Activated naive CD8-positive, alpha-beta T cell treated with anti-CD3 and anti-CD28 coated beads for 36 hours (primary cell): ENCODE data around the gene UST. TPM values are rescaled to one million over a fixed set of nuclear protein-coding genes. Genes with fewer than 3 reads are reported as not detected.
"Not testable (repeated sequence)": the region's sequence is repeated elsewhere in the genome, so short reads cannot be mapped to it uniquely, and the experiment has no call there.

Source experiments
- DNase-seq: peaks from one replicate; pipeline ENCODE4 v3.0.0; 2021
- H3K27ac Mint-ChIP-seq: one replicate; pipeline ENCODE4 v1.8.0; 2022; ENCODE audit warnings: mild to moderate bottlenecking, moderate library complexity, mixed read lengths
- H3K27me3 Mint-ChIP-seq: one replicate; pipeline ENCODE4 v1.8.0; 2022; ENCODE audit warnings: mild to moderate bottlenecking, mixed read lengths
- H3K36me3 Mint-ChIP-seq: one replicate; pipeline ENCODE4 v1.8.0; 2021; ENCODE audit warnings: mild to moderate bottlenecking, mixed read lengths
- H3K4me1 Mint-ChIP-seq: one replicate; pipeline ENCODE4 v1.8.0; 2021; ENCODE audit warnings: mixed read lengths
- H3K4me3 Mint-ChIP-seq: one replicate; pipeline ENCODE4 v1.8.0; 2022; ENCODE audit warnings: mild to moderate bottlenecking, moderate library complexity, mixed read lengths
- H3K9me3 Mint-ChIP-seq: one replicate; pipeline ENCODE4 v1.8.0; 2022; ENCODE audit warnings: mixed read lengths
- total RNA-seq, 2 experiments: library from RNA; stranded (reverse); gene quantifications; one replicate each; pipeline ENCODE4 v1.2.3, GENCODE V29; 2021

The UST gene
- total RNA-seq, 2 experiments from 2014 or later = 0.82 to 0.89 TPM

DNA sequence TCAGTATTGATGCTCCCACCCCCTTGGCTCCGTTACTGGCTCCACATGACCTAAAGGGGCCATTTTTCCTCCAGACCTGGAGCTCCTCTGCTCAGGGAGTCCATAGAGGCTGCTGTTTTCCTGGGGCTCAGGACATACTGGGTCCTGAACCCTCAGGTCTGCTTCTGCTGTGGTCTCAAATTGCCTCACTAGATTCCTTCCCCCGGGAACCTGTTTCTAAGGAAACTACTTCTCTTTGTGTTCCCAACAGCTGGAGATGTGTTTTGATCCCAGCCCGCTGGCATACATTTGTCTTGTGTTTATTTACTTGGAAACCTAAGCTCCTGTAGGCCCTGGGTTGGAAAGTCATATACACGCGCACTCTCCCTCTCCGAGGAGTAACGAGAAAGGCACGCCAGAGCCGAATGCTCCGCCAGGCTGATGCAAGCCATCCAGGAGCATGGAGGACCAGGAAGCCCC, 222.8 kb downstream of the UST start:
- no peak for DNase-seq
- Mint-ChIP-seq H3K27me3 (peaks cover 14% of the 10 kb centered on the region), H3K27ac (no peak overlapping the region), H3K4me1 (no peaks in the 10 kb centered on the region), H3K4me3 (no peak overlapping the region), H3K9me3 (no peaks in the 10 kb centered on the region), H3K36me3 (no peaks in the 10 kb centered on the region)

DNA sequence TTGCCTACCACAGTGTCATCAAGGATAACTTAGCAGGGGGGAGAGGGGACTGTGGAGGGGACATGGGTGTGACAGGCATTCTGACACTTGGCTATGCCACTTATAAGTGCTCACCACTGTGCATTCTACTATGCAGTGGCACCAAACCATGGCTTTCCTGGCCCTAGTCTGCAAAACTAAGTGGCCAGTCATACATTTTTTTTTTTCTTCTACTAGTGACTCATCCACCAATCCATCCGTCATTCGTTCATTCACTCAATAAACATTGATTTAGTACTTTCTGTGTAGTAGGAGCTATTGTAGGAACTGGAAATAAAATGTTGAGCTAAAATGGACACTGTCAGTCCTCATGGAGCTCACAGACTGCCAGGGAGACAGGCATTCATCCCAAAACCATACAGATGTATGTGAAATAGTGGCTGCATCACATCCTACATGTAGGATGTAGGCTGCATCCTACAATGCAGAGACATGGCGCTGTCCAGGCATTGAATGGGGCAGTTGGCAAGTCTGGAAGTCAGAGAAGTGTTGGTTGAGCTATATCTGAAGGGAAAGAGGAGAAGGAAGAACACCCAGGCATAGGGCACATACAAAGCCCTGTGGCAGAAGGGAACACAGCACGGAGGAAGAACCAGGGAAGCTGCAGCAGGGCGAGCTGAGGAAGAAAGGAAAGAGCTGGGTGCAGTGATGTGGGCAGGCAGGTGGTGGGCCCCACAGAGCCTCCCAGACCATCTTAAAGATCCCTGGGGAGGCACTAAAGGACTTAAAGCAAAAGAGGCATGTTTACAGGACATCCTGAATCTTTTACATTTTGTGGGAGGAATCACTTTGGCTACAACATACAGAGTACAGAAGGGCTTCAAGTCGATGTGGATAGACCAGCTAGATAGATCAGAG, 224.4 kb downstream of the UST start:
- Mint-ChIP-seq H3K4me3 (no peak overlapping the region), H3K9me3 (no peaks in the 10 kb centered on the region), H3K36me3 (no peaks in the 10 kb centered on the region), H3K4me1 (no peaks in the 10 kb centered on the region), H3K27ac (no peak overlapping the region), H3K27me3 (peaks cover 19% of the 10 kb centered on the region)
- no peak for DNase-seq

DNA sequence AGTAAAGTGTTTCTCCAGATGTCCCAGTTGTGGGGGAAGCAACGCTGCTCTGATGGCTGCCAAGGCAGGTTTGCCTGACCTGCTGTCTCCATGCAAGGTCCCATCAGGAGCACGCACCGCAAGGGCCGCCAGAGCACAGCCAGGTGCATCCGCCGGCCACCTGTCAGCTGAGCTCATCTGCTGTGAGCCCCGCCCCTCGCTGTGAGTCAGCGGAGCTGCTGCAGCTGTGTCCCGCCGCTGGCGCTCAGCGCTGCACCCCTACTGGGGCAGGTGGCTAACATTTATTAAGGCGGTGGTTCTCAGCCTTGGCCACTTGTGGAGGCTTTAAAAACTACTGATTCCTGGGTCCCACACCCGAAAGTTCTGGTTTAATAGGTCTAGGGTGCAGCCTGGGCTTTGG, 225.7 kb downstream of the UST start:
- Mint-ChIP-seq H3K4me3 (no peak overlapping the region), H3K9me3 (no peaks in the 10 kb centered on the region), H3K27ac (no peak overlapping the region), H3K4me1 (no peaks in the 10 kb centered on the region), H3K36me3 (no peaks in the 10 kb centered on the region), H3K27me3 (peaks cover 19% of the 10 kb centered on the region)
- DNase-seq = peak; percentile 51

DNA sequence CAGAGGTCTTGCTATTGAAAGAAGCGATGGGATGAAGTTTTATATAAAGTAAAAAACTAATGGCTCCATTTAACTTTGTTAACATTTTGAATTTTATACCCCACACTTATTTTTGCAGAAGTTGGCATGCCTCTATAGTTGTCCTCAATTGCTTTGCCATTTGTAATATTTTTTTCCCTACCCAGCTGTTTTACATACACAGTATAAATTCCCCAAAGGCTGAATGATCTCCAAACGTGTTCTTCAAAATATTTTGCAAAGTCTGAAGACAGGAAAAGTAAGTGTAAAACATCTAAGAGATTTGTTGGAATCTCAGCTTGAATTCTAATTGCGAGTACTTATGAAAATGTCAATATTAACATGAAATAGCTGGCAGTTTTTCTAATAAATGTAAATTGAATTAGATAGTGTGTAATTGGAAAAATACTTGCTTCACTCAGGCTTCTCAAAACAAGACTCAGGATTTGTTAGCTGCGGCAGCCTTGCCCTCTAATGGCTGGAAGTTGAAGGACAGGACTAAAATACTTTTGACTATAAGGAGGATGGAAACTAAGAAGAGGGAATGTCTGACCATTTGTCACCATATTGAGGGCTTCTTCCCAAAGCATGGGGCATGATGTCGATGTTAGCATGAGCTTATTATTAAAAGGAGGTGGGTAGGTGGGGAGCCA, 226.8 kb downstream of the UST start:
- Mint-ChIP-seq H3K9me3 (no peaks in the 10 kb centered on the region), H3K36me3 (no peaks in the 10 kb centered on the region), H3K4me1 (no peaks in the 10 kb centered on the region), H3K4me3 (no peak overlapping the region), H3K27ac (no peak overlapping the region), H3K27me3 (peaks cover 19% of the 10 kb centered on the region)
- no peak for DNase-seq

DNA sequence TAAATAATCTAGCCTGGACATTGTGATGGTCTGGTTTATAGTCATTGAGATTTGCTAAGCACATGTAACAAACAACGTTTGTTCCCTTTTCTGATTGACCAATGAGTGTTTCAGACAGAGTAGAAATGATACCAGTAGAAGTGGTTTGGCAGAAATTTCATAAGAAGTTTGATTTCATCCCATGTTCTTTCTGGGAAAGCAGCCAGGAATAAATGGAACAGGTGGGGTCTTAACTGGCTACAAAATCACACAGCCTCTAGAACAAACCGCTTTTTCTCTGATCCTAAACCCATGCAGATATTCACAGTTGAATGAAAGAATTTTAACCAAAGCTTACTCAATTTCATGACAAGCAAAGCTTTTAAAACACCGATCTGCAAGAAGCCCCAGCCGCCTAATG, 227.5 kb downstream of the UST start:
- H3K4me1 Mint-ChIP-seq = no peaks in the 10 kb centered on the region
- H3K27me3 Mint-ChIP-seq = peaks cover 19% of the 10 kb centered on the region
- H3K4me3 Mint-ChIP-seq = no peak overlapping the region
- H3K27ac Mint-ChIP-seq = no peak overlapping the region
- H3K9me3 Mint-ChIP-seq = no peaks in the 10 kb centered on the region
- H3K36me3 Mint-ChIP-seq = no peaks in the 10 kb centered on the region
- DNase-seq = no peak

DNA sequence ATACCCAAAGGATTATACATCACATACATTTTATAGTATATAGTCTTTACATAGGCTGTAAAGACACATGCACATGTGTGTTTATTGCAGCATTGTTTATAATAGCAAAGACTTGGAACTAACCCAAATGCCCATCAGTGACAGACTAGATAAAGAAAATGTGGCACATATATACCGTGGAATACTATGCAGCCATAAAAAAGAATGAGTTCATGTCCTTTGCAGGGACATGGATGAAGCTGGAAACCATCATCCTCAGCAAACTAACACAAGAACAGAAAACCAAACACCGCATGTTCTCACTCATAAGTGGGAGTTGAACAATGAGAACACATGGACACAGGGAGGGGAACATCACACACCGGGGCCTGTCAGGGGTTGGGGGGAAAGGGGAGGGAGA, 231.5 kb downstream of the UST start:
- not testable (repeated sequence) for H3K36me3 Mint-ChIP-seq, H3K27ac Mint-ChIP-seq, H3K4me1 Mint-ChIP-seq, H3K27me3 Mint-ChIP-seq, DNase-seq, H3K9me3 Mint-ChIP-seq, H3K4me3 Mint-ChIP-seq

DNA sequence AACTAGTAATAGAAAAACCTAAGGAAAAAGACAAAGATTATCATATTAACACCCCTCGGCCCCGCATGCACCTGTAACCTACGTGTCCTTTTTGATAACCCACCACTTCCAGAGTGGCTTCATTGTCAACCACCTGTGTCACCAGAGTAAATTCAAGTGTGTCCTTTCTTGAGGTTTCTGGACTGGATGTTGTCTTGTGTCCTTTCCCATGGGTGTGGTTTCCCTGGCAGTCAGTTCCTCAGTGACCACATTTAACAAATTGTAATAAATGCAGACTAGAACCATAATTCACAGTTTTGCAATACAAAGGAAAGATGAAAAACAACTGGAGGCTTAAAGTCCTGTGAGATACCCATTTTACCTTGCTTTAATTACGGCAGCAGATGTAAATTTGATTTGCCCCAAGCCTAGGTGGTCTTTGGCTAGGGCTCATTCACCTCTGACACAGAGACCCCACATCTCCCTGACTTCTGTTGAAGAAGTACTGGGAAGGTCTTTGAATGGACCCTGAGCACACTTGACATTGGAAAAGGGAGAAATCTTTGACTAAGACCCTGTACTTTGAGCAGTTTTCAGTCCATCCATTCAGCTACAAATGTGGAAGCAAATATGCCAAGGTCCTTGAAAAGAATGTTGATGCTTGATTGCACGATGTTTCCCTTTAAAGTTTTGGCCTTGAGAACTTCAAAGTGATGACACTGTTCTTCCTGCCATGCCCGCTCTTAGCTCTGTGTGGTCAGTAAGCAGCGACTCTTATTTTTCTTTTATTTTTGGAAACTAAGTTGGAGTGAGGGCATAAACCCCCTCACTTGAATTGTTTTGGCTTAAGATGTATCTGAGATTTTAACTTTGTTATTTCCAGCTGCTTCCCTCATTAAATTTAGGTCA, 232.4 kb downstream of the UST start:
- no peak overlapping the region for H3K27ac Mint-ChIP-seq
- H3K4me3 Mint-ChIP-seq = no peak overlapping the region
- H3K36me3 Mint-ChIP-seq = no peaks in the 10 kb centered on the region
- H3K9me3 Mint-ChIP-seq = no peaks in the 10 kb centered on the region
- no peaks in the 10 kb centered on the region for H3K4me1 Mint-ChIP-seq
- DNase-seq = no peak
- peaks cover 5% of the 10 kb centered on the region for H3K27me3 Mint-ChIP-seq

DNA sequence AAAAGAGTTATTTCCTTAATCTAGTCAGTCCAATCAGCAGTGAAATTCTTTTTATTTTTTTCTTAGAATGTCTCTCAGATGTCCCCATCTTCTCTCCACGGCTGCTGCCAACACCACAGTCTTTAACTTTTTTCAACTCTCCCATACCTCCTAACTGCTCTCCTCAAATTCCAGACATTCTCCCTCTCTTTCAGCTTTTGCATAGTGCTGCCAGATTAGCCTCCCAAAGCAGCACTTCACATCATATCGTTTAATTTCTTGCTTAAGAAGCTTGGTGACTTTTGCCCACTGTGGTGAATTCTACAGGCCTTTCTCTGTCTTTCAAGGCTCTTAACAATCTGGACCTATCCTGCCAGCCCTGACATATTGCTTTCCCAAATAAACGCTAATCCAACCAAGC, 233.4 kb downstream of the UST start:
- Mint-ChIP-seq H3K9me3 (no peaks in the 10 kb centered on the region), H3K36me3 (no peaks in the 10 kb centered on the region), H3K4me3 (no peak overlapping the region)

DNA sequence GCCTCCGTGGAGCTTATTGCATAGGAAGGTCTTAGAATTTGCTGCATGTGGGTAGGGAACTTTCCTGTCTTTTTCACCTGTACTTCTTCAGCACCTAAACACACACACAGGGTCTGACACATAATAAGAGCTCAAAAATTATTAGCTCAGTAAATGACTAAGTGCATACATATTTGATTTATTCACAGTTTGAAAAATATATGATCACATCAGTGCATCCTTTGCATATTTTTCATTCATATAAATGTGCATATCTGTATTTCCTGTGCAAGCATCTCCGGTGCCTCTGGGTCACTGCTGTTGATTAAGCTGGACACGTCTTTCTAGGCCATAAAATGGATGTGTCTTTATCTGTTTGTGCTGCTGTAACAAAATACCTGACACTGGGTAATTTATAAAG, 234.7 kb downstream of the UST start:
- DNase-seq = no peak
- no peaks in the 10 kb centered on the region for H3K36me3 Mint-ChIP-seq
- H3K9me3 Mint-ChIP-seq = no peaks in the 10 kb centered on the region
- H3K27me3 Mint-ChIP-seq = no peaks in the 10 kb centered on the region
- H3K27ac Mint-ChIP-seq = no peak overlapping the region
- no peak overlapping the region for H3K4me3 Mint-ChIP-seq
- no peaks in the 10 kb centered on the region for H3K4me1 Mint-ChIP-seq

More for the DNA sequence above, 233.4 kb downstream of the UST start:
- H3K4me1 Mint-ChIP-seq = no peaks in the 10 kb centered on the region
- H3K27me3 Mint-ChIP-seq = peaks cover 5% of the 10 kb centered on the region
- no peak overlapping the region for H3K27ac Mint-ChIP-seq
- no peak for DNase-seq

DNA sequence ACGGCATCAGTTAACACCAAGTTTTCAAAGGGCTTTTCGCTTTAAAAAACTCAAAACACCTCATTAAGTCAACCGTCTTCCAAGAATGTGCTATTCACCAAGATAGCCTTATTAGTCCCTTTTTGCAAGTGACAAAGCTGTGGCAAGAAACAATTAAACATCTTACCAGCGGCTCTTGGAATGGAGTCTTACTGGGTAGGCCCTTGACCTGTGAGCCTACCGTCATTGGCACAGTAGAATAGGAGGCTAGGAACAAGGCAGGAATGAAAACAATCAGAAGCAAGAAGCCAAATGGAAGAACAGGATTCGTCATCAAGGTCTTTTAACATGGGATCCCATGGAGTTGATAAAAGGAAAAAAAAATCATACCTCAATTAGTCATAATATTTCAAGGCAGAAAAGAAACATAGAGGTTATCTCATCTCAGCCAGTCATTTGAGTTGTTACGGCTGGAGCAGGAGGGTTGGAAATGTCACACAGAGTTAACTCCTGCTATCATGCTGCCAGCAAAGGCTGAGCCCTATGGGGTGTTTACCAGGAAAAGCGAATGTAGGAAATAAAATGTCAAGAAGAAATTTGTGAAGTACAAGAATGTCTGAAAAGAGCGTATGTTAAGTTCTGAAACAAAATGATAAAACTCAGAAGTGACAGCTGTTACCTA, 236.4 kb downstream of the UST start:
- DNase-seq = no peak
- H3K27ac Mint-ChIP-seq = no peak overlapping the region
- H3K36me3 Mint-ChIP-seq = no peaks in the 10 kb centered on the region
- no peak overlapping the region for H3K4me3 Mint-ChIP-seq
- H3K27me3 Mint-ChIP-seq = no peaks in the 10 kb centered on the region
- H3K9me3 Mint-ChIP-seq = no peaks in the 10 kb centered on the region
- H3K4me1 Mint-ChIP-seq = no peaks in the 10 kb centered on the region

DNA sequence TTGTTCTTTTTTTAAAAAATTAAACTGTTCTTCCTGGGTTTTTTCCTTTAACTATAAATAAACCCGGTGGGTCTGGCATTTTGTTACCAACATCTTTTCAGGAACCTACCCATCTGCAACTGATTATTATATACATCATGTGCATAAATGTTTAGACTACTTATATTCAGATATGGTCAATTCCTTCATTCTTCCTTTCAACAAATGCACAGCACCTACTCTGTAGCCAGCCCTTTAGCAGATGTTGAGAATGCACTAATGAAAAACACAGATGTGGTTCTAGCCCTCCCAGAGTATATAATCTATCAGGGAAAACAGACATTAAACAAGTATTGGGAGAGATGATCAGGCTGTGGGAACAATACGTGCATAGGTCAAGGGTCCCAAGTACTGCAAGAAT, 237.1 kb downstream of the UST start:
- H3K36me3 Mint-ChIP-seq = no peaks in the 10 kb centered on the region
- no peak overlapping the region for H3K27ac Mint-ChIP-seq
- no peak overlapping the region for H3K4me3 Mint-ChIP-seq

DNA sequence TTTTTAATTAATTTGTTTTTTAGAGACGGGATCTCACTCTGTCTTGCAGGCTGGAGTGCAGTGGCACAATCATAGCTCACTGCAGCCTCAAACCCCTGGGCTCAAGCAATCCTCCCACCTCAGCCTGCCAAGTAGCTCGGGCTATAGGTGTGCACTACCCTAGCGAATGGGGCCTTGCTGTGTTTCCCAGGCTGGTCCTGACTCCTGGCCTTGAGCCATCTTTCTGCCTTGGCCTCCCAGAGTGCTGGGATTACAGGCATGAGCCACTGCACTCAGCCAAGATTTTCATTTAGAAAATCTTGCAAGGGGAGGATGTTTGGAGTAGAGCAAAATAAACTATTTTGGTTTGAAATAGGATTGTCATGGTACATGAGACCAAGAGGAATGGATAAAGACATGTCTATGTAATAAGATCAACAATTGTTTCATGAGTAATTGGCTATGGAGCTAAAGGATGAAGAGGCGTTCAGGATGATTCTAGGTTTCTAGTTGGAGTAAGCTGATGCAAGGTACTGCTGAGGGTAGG, 237.8 kb downstream of the UST start:
- no peaks in the 10 kb centered on the region for H3K27me3 Mint-ChIP-seq

More for the DNA sequence above, 237.1 kb downstream of the UST start:
- no peak for DNase-seq
- Mint-ChIP-seq H3K27me3 (no peaks in the 10 kb centered on the region), H3K4me1 (no peaks in the 10 kb centered on the region), H3K9me3 (no peaks in the 10 kb centered on the region)

DNA sequence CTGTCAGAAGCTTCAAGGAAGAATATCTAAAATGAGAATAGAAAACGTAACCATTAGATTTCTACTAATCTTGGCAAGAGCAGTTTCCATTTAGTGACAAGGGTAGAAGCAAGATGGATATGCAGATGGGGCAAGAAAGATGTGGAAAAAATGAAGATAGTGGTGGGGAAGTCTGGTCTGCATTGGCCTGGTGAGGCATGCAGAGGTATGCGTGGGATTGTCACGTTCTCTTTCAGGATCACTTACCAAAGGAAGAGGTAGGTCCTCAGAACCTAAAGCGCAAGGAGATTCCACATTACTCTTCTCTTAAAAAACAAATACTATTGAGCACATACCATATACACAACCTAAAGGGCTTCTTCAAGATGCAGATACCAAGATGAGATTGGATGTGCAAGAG, 238.7 kb downstream of the UST start:
- Mint-ChIP-seq H3K27me3 (no peaks in the 10 kb centered on the region), H3K36me3 (no peaks in the 10 kb centered on the region), H3K4me3 (no peak overlapping the region), H3K4me1 (no peaks in the 10 kb centered on the region), H3K27ac (no peak overlapping the region), H3K9me3 (no peaks in the 10 kb centered on the region)
- DNase-seq = no peak

More for the DNA sequence above, 237.8 kb downstream of the UST start:
- Mint-ChIP-seq H3K27ac (no peak overlapping the region), H3K36me3 (no peaks in the 10 kb centered on the region), H3K4me1 (no peaks in the 10 kb centered on the region), H3K9me3 (no peaks in the 10 kb centered on the region), H3K4me3 (no peak overlapping the region)
- DNase-seq = no peak

DNA sequence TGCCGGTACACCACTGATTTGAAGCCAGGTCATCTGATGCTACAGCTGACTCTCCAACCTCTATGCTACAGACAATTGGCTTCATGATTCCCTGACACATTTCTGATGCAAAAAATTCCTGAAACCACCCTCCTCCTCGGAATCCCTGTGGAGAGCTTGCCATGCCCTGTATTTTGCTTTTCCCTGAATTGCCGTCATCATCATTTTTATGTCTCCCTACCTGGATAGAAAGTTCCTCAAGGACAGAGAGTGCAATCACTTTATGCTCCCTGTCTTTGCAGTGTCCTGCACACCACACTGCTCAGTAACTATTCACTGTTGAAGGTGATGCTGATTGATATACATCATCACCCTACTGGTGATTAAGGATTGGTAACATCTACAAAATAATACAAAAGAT, 239.8 kb downstream of the UST start:
- H3K9me3 Mint-ChIP-seq = no peaks in the 10 kb centered on the region
- H3K27ac Mint-ChIP-seq = no peak overlapping the region
- H3K4me1 Mint-ChIP-seq = no peaks in the 10 kb centered on the region
- no peak overlapping the region for H3K4me3 Mint-ChIP-seq
- no peaks in the 10 kb centered on the region for H3K36me3 Mint-ChIP-seq
- DNase-seq = no peak
- H3K27me3 Mint-ChIP-seq = no peaks in the 10 kb centered on the region
